HG03565 (cell line): Measurements from ENCODE around the gene CLCNKA.
"Not testable (repeated sequence)": the region's sequence is repeated elsewhere in the genome, so short reads cannot be mapped to it uniquely, and the experiment has no call there.

Source experiments
- ATAC-seq: cut with Tn5 transposase; IDR thresholded peaks from one replicate; pipeline ENCODE4 v1.9.1; 2021; ENCODE audit warnings: mild to moderate bottlenecking, moderate library complexity; ENCODE audit not compliant: unreplicated experiment

Gene CLCNKA

GRCh38 chr1:15997076-15997585, 24.7 kb upstream of the CLCNKA start:
- ATAC-seq: no peak

- no peak for ATAC-seq
Observed at GRCh38 chr1:15997637-15998280, 24.1 kb upstream of the CLCNKA start.

- no peak for ATAC-seq
Observed at GRCh38 chr1:15998929-15999328, 22.9 kb upstream of the CLCNKA start.

- not testable (repeated sequence) for ATAC-seq
Observed at GRCh38 chr1:16001274-16001673, 20.6 kb upstream of the CLCNKA start.

- no peak for ATAC-seq
Observed at GRCh38 chr1:16005597-16005996, 16.2 kb upstream of the CLCNKA start.

- ATAC-seq: no peak
Observed at GRCh38 chr1:16006010-16006409, 15.8 kb upstream of the CLCNKA start.

GRCh38 chr1:16006552-16007485, 15.0 kb upstream of the CLCNKA start:
- no peak for ATAC-seq

GRCh38 chr1:16007671-16008341, 14.0 kb upstream of the CLCNKA start:
- ATAC-seq: no peak

GRCh38 chr1:16009030-16009460, 12.8 kb upstream of the CLCNKA start:
- ATAC-seq: no peak

GRCh38 chr1:16009678-16010077, 12.2 kb upstream of the CLCNKA start:
- ATAC-seq: no peak

- ATAC-seq: no peak
Observed at GRCh38 chr1:16010837-16011236, 11.0 kb upstream of the CLCNKA start.

GRCh38 chr1:16011936-16012589, 9.8 kb upstream of the CLCNKA start:
- no peak for ATAC-seq

GRCh38 chr1:16012590-16013219, 9.1 kb upstream of the CLCNKA start:
- ATAC-seq: no peak

- no peak for ATAC-seq
Observed at GRCh38 chr1:16013220-16013907, 8.5 kb upstream of the CLCNKA start.

- ATAC-seq: no peak
Observed at GRCh38 chr1:16013908-16014258, 8.0 kb upstream of the CLCNKA start.

GRCh38 chr1:16014509-16015482, 7.0 kb upstream of the CLCNKA start:
- no peak for ATAC-seq

- ATAC-seq: no peak
Observed at GRCh38 chr1:16015491-16015890, 6.3 kb upstream of the CLCNKA start.

- no peak for ATAC-seq
Observed at GRCh38 chr1:16015960-16016901, 5.6 kb upstream of the CLCNKA start.
